Stimulated activated CD4-positive, alpha-beta T cell treated with anti-CD3 and anti-CD28 coated beads, Interleukin-15, amount 100 ng/mL, for 24 hours (primary cell): ENCODE measurements around the gene EGLN3.

Experiments used
- DNase-seq: peaks from one replicate; pipeline ENCODE4 v3.0.0-alpha.2; 2020

EGLN3 gene

GRCh38 chr14:33909380-33910084, 41.3 kb downstream of the EGLN3 start:
- DNase-seq: no peak

GRCh38 chr14:33908540-33909223, 42.2 kb downstream of the EGLN3 start:
- no peak for DNase-seq

GRCh38 chr14:33906968-33907367, 43.9 kb downstream of the EGLN3 start:
- DNase-seq: no peak

GRCh38 chr14:33904609-33905008, 46.3 kb downstream of the EGLN3 start:
- DNase-seq: no peak

GRCh38 chr14:33903369-33903768, 47.5 kb downstream of the EGLN3 start:
- no peak for DNase-seq

- DNase-seq: no peak
Observed at GRCh38 chr14:33902363-33902762, 48.5 kb downstream of the EGLN3 start.

GRCh38 chr14:33901426-33902155, 49.3 kb downstream of the EGLN3 start:
- no peak for DNase-seq

- no peak for DNase-seq
Observed at GRCh38 chr14:33900706-33901105, 50.2 kb downstream of the EGLN3 start.

- DNase-seq: no peak
Observed at GRCh38 chr14:33899723-33900341, 51.0 kb downstream of the EGLN3 start.

GRCh38 chr14:33897878-33898535, 52.9 kb downstream of the EGLN3 start:
- no peak for DNase-seq

GRCh38 chr14:33897382-33897781, 53.5 kb downstream of the EGLN3 start:
- DNase-seq: no peak

- DNase-seq: no peak
Observed at GRCh38 chr14:33894339-33894738, 56.5 kb downstream of the EGLN3 start.

GRCh38 chr14:33891700-33892099, 59.2 kb downstream of the EGLN3 start:
- no peak for DNase-seq

- DNase-seq: no peak
Observed at GRCh38 chr14:33884916-33885315, 66.0 kb downstream of the EGLN3 start.

GRCh38 chr14:33880330-33880729, 70.5 kb downstream of the EGLN3 start:
- DNase-seq: no peak

GRCh38 chr14:33879684-33880286, 71.1 kb downstream of the EGLN3 start:
- no peak for DNase-seq

GRCh38 chr14:33876274-33876673, 74.6 kb downstream of the EGLN3 start:
- DNase-seq: no peak
